ENCODE results near the gene TMC4. TPM values are rescaled to one million over a fixed set of nuclear protein-coding genes. Genes with fewer than 3 reads are reported as not detected.
"Not testable (repeated sequence)": the region's sequence is repeated elsewhere in the genome, so short reads cannot be mapped to it uniquely, and the experiment has no call there.

The TMC4 gene
- total RNA-seq, 4 donors from 2014 or later, result 0.16 to 3.1 (median 0.31) TPM; not detected in 1

GRCh38 chr19:54189145-54189734, 16.3 kb upstream of the TMC4 start, which contains the start of gene MBOAT7:
TSS of gene MBOAT7 (minus strand) at chr19:54189580. CDS start at chr19:54188508, 1,072 bp downstream.
- Histone ChIP-seq H3K36me3 (peaks cover 0 to 25% of the 10 kb centered on the region in 2 donors), H3K27ac (peak within 1 kb of the TSS; percentile 79 to 100 (median 94)), H3K9me3 (no peaks in the 10 kb centered on the region), H3K4me3 (peak within 1 kb of the TSS; percentile 47 to 79), H3K27me3 (no peaks in the 10 kb centered on the region), H3K4me1 (peaks cover 0 to 36% (median 17%) of the 10 kb centered on the region in 3 donors)
- TF ChIP-seq POLR2A (IDR thresholded peaks at IDR 0.05), result peak in 1 of 2 donors; percentile 37
- TF ChIP-seq POLR2AphosphoS5 (IDR thresholded peaks at IDR 0.05), result peak; percentile 29
- TF ChIP-seq, protein P1, sequence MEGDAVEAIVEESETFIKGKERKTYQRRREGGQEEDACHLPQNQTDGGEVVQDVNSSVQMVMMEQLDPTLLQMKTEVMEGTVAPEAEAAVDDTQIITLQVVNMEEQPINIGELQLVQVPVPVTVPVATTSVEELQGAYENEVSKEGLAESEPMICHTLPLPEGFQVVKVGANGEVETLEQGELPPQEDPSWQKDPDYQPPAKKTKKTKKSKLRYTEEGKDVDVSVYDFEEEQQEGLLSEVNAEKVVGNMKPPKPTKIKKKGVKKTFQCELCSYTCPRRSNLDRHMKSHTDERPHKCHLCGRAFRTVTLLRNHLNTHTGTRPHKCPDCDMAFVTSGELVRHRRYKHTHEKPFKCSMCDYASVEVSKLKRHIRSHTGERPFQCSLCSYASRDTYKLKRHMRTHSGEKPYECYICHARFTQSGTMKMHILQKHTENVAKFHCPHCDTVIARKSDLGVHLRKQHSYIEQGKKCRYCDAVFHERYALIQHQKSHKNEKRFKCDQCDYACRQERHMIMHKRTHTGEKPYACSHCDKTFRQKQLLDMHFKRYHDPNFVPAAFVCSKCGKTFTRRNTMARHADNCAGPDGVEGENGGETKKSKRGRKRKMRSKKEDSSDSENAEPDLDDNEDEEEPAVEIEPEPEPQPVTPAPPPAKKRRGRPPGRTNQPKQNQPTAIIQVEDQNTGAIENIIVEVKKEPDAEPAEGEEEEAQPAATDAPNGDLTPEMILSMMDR (IDR thresholded peaks at IDR 0.05), result peak in 3 of 4 experiments; percentile 54 to 60 (median 60)
- no peak for TF ChIP-seq EP300 (IDR thresholded peaks at IDR 0.05)
- WGBS, 2 donors (ENCODE audit: low coverage in 1 of 2), result no CpG with 5 or more reads among the region's 64 CpGs
- ATAC-seq, result peak; percentile 65

DNA sequence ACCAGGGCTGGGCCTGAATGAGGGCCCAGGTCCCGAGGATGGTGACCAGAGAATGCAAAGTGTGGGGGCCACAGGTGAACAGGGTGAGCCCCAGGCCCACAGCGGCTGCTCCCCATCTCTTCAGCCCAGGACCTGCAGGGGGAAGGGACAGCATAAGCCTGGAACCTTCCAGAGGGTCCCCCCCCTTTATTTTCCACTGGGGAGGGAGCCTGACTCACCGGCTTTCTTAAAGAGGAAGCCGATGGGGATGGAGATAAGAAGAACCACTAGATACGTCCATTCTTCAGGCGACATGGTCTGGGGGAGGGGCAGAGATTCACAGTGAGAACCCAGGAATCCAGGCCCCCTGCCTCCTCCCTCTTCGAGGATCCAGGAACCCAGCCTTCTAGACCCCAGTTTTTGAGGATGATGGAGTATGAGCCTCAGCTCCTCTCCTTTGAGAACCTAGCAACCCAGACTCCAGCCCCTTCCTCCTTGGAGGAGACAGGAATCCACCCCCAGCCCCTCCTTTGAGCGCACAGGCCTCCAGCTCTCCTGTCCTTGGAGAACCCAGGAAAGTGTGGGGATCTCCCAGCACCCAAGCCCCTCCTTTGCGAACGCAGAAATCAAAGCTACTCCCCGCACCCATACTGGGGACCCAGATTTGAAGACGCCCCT, 15.4 kb upstream of the TMC4 start:
- Histone ChIP-seq H3K9me3 (no peaks in the 10 kb centered on the region), H3K4me3 (peak overlapping the region; percentile 47 to 79), H3K27me3 (no peaks in the 10 kb centered on the region), H3K36me3 (peaks cover 0 to 22% of the 10 kb centered on the region in 2 donors), H3K27ac (peak overlapping the region; percentile 75 to 100 (median 94)), H3K4me1 (peaks cover 0 to 36% (median 17%) of the 10 kb centered on the region in 3 donors)
- no peak for ATAC-seq
- WGBS, 2 donors (ENCODE audit: low coverage in 1 of 2), result 25% methylated on average over 5 of the region's 12 CpGs; no CpG with 5 or more reads in 1 of the 2 donors
- no peak for TF ChIP-seq POLR2A (IDR thresholded peaks at IDR 0.05)

DNA sequence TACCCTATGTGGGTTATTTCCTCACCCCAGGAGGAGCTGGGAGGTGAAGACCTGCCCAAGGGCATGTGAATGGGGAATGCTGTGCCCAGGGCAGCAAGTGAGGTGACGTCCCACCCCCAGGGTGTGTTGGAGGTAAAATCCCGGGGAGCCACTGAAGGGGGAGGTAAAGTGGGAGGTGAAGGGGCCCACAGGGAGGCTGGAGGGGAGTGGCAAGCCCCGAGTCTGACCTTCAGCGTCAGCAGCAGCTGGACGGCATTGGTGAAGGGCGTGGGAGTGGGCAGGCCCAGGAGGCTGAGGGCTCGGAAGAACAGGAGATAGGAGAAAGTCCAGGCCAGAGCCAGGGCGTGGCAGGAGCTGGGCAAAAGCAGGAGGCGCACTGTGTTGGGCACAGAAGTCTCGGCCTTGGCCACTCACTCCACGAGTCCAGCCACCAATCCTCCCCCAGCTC, 14.0 kb upstream of the TMC4 start:
- peaks cover 0 to 22% of the 10 kb centered on the region in 2 donors for H3K36me3 ChIP-seq
- ATAC-seq, result no peak
- no peaks in the 10 kb centered on the region for H3K9me3 ChIP-seq
- 85 to 93% methylated on average over 6 of the region's 11 CpGs for WGBS, 2 donors (ENCODE audit: low coverage in 1 of 2)
- H3K27me3 ChIP-seq, result no peaks in the 10 kb centered on the region
- H3K4me3 ChIP-seq, result no peak overlapping the region
- peaks cover 0 to 22% (median 12%) of the 10 kb centered on the region in 3 donors for H3K4me1 ChIP-seq
- H3K27ac ChIP-seq, result no peak overlapping the region
- TF ChIP-seq POLR2AphosphoS5 (IDR thresholded peaks at IDR 0.05) (no peak), EP300 (IDR thresholded peaks at IDR 0.05) (no peak)

GRCh38 chr19:54186351-54186750, 13.4 kb upstream of the TMC4 start:
- ATAC-seq, result no peak
- TF ChIP-seq EP300 (IDR thresholded peaks at IDR 0.05) (no peak), POLR2AphosphoS5 (IDR thresholded peaks at IDR 0.05) (no peak), POLR2A (IDR thresholded peaks at IDR 0.05) (no peak)
- TF ChIP-seq, protein P1 (IDR thresholded peaks at IDR 0.05), result no peak
- H3K9me3 ChIP-seq, result no peaks in the 10 kb centered on the region
- H3K4me3 ChIP-seq, result no peak overlapping the region
- no peak overlapping the region for H3K27ac ChIP-seq
- H3K27me3 ChIP-seq, result no peaks in the 10 kb centered on the region
- H3K36me3 ChIP-seq, result peaks cover 0 to 23% of the 10 kb centered on the region in 2 donors
- 82 to 89% methylated on average over 5 to 8 of the region's 8 CpGs for WGBS, 2 donors (ENCODE audit: low coverage in 1 of 2)
- peaks cover 0 to 16% (median 7%) of the 10 kb centered on the region in 3 donors for H3K4me1 ChIP-seq

DNA sequence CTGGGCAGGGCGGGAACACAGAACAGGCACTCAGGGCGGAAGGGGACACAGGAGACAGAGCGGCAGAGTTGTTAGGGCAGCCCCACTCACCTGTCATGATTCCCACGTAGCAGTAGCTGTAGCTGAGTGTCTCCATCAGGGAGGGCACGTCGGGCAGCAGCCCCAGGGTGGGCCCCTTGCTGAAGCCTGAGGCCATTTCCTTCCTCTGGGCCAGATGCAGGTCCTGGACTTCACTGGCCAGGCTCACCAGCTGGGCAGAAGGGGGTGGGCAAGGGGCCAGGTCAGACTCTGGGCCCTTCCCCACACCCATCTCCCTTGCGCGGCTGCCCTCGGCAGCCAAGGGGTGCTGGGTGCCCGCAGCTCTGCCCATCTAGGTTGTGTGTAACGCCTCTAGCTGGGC, 10.5 kb upstream of the TMC4 start:
- ATAC-seq, result no peak
- Histone ChIP-seq H3K4me3 (no peak overlapping the region), H3K4me1 (peaks cover 0 to 8% (median 4%) of the 10 kb centered on the region in 3 donors), H3K27me3 (no peaks in the 10 kb centered on the region), H3K27ac (no peak overlapping the region), H3K9me3 (no peaks in the 10 kb centered on the region), H3K36me3 (peaks cover 0 to 52% of the 10 kb centered on the region in 2 donors)
- 80 to 100% methylated on average over 1 to 2 of the region's 11 CpGs for WGBS, 2 donors (ENCODE audit: low coverage in 1 of 2)
- no peak for TF ChIP-seq EP300 (IDR thresholded peaks at IDR 0.05)
- TF ChIP-seq, protein P1 (IDR thresholded peaks at IDR 0.05), result no peak
- TF ChIP-seq POLR2AphosphoS5 (IDR thresholded peaks at IDR 0.05), result no peak
- no peak for TF ChIP-seq POLR2A (IDR thresholded peaks at IDR 0.05)

DNA sequence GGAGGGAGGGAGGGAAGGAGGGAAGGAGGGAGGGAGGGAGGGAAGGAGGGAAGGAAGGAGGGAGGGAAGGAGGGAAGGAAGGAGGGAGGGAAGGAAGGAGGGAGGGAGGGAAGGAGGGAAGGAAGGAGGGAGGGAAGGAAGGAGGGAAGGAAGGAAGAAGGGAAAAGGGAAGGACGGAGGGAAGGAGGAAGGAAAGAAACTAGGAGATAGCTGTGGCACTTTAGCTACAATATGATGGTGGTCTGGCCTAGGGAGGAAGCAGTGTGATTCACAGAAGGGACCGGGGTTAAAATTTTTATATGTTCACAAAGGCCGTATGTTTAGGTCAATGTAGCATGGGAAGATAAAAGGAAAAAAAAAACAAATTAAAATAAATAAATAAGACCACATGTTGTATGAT, 8.9 kb upstream of the TMC4 start:
- 78 to 79% methylated on average over 3 of the region's 3 CpGs for WGBS, 2 donors (ENCODE audit: low coverage in 1 of 2)
- ATAC-seq, H3K27ac ChIP-seq, H3K9me3 ChIP-seq, H3K4me3 ChIP-seq, H3K4me1 ChIP-seq, H3K27me3 ChIP-seq: not testable (repeated sequence)
- H3K36me3 ChIP-seq, result peaks cover 0 to 55% of the 10 kb centered on the region in 2 donors

Measured in gastroesophageal sphincter (tissue), 4 donors.